GM21619 (cell line): Measurements from ENCODE around the gene LAT.
"Not testable (repeated sequence)": the region's sequence is repeated elsewhere in the genome, so short reads cannot be mapped to it uniquely, and the experiment has no call there.

Experiments
- ATAC-seq: cut with Tn5 transposase; IDR thresholded peaks from one replicate; pipeline ENCODE4 v1.9.1; 2021; ENCODE audit not compliant: unreplicated experiment

Gene LAT

GRCh38 chr16:28977703-28978662, 6.9 kb upstream of the LAT start:
- no peak for ATAC-seq

- ATAC-seq = not testable (repeated sequence)
These were observed 4.5 kb upstream of the LAT start for GRCh38 chr16:28980330-28980729.

GRCh38 chr16:28980929-28981328, 3.9 kb upstream of the LAT start:
- no peak for ATAC-seq

- ATAC-seq = no peak
These were observed 3.3 kb upstream of the LAT start for GRCh38 chr16:28981517-28981916.

GRCh38 chr16:28982418-28982817, 2.4 kb upstream of the LAT start:
- ATAC-seq = no peak

- ATAC-seq = no peak
These were observed 1.9 kb upstream of the LAT start for GRCh38 chr16:28982949-28983348.

GRCh38 chr16:28983644-28984043, 1.2 kb upstream of the LAT start:
- no peak for ATAC-seq

- ATAC-seq = no peak
These were observed 761 bp upstream of the LAT start for GRCh38 chr16:28984091-28984490.

- no peak for ATAC-seq
These were observed 574 bp downstream of the LAT start for GRCh38 chr16:28985211-28986041.

- ATAC-seq = no peak
These were observed 1.2 kb downstream of the LAT start for GRCh38 chr16:28986046-28986445.

- no peak for ATAC-seq
These were observed 1.6 kb downstream of the LAT start for GRCh38 chr16:28986492-28986891.

- ATAC-seq = no peak
These were observed 2.5 kb downstream of the LAT start for GRCh38 chr16:28987170-28987853.

GRCh38 chr16:28989363-28989762, 4.5 kb downstream of the LAT start:
- no peak for ATAC-seq

- ATAC-seq = no peak
These were observed 5.7 kb downstream of the LAT start for GRCh38 chr16:28990375-28991040.

GRCh38 chr16:28991687-28992086, 6.8 kb downstream of the LAT start:
- no peak for ATAC-seq

GRCh38 chr16:28992496-28992895, 7.6 kb downstream of the LAT start:
- no peak for ATAC-seq

- no peak for ATAC-seq
These were observed 14.0 kb downstream of the LAT start for GRCh38 chr16:28998837-28999236.

- ATAC-seq = no peak
These were observed 14.7 kb downstream of the LAT start for GRCh38 chr16:28999577-28999976.

- no peak for ATAC-seq
These were observed 15.2 kb downstream of the LAT start for GRCh38 chr16:29000019-29000418.

- not testable (repeated sequence) for ATAC-seq
These were observed 19.8 kb downstream of the LAT start for GRCh38 chr16:29004496-29005139.
